GM18499 (cell line): Measurements from ENCODE around the gene SNAPC4.

Experiments used
- ATAC-seq: cut with Tn5 transposase; IDR thresholded peaks from one replicate; pipeline ENCODE4 v1.9.1; 2021; ENCODE audit warnings: moderate number of reproducible peaks; ENCODE audit not compliant: insufficient read depth, unreplicated experiment

SNAPC4 gene

GRCh38 chr9:136373300-136374182 is 26.4 kb downstream of the SNAPC4 start, which contains the start of gene CARD9:
CARD9 (minus strand) TSS chr9:136373669; CDS start chr9:136372078, 1,591 bp downstream.
- ATAC-seq, result no peak

- no peak for ATAC-seq
Observed at GRCh38 chr9:136372561-136373299, 27.2 kb downstream of the SNAPC4 start.

GRCh38 chr9:136372006-136372405 is 28.0 kb downstream of the SNAPC4 start:
- ATAC-seq, result no peak

- ATAC-seq, result no peak
Observed at GRCh38 chr9:136371533-136371880, 28.5 kb downstream of the SNAPC4 start.

- ATAC-seq, result no peak
Observed at GRCh38 chr9:136370687-136371532, 29.1 kb downstream of the SNAPC4 start.

- ATAC-seq, result no peak
Observed at GRCh38 chr9:136370037-136370436, 29.9 kb downstream of the SNAPC4 start.

- no peak for ATAC-seq
Observed at GRCh38 chr9:136368190-136368589, 31.8 kb downstream of the SNAPC4 start.

- no peak for ATAC-seq
Observed at GRCh38 chr9:136367296-136368145, 32.4 kb downstream of the SNAPC4 start.

GRCh38 chr9:136366826-136367225 is 33.1 kb downstream of the SNAPC4 start:
- ATAC-seq, result no peak

- ATAC-seq, result no peak
Observed at GRCh38 chr9:136365775-136366222, 34.2 kb downstream of the SNAPC4 start.

GRCh38 chr9:136364942-136365774 is 34.8 kb downstream of the SNAPC4 start:
- ATAC-seq, result no peak

GRCh38 chr9:136363949-136364748 is 35.8 kb downstream of the SNAPC4 start:
- ATAC-seq, result no peak

GRCh38 chr9:136363106-136363948 is 36.6 kb downstream of the SNAPC4 start, which contains the start of gene DNLZ:
DNLZ (minus strand) TSS chr9:136363744; CDS start chr9:136363714, 30 bp downstream.
- peak; percentile 43 for ATAC-seq

- ATAC-seq, result no peak
Observed at GRCh38 chr9:136362450-136362784, 37.6 kb downstream of the SNAPC4 start.

GRCh38 chr9:136361754-136362449 is 38.1 kb downstream of the SNAPC4 start:
- no peak for ATAC-seq

GRCh38 chr9:136361047-136361753 is 38.8 kb downstream of the SNAPC4 start:
- no peak for ATAC-seq
